ENCODE measurements around the gene ANKFN1. TPM values are rescaled to one million over a fixed set of nuclear protein-coding genes. Genes with fewer than 3 reads are reported as not detected.

Gene ANKFN1
- total RNA-seq, 1 experiment from 2014 or later: not detected

GRCh38 chr17:56121191-56122051, 31.9 kb upstream of the ANKFN1 start:
- H3K4me1 Mint-ChIP-seq: no peaks in the 10 kb centered on the region
- no peak overlapping the region for H3T11ph ChIP-seq (ENCODE audit: low read length)
- no peaks in the 10 kb centered on the region for H3K27me3 ChIP-seq (ENCODE audit: insufficient read depth, low read length)
- DNase-seq: no peak
- WGBS (ENCODE audit: extremely low coverage, insufficient read length, low lambda C conversion rate): no CpG with 5 or more reads among the region's 9 CpGs
- H3K79me2 ChIP-seq (ENCODE audit: insufficient read depth, low read length): no peaks in the 10 kb centered on the region
- H3K27me3 Mint-ChIP-seq (ENCODE audit: low read depth): no peaks in the 10 kb centered on the region
- H3K4me2 ChIP-seq (ENCODE audit: insufficient read depth, insufficient read length, low read length): no peak overlapping the region
- H2BK15ac ChIP-seq (ENCODE audit: low read depth, low read length): no peak overlapping the region
- no peak overlapping the region for H3K9ac ChIP-seq (ENCODE audit: extremely low read depth, insufficient read length, low read length)
- H3K27ac ChIP-seq (ENCODE audit: insufficient read length, low read depth, low read length): no peak overlapping the region
- no peak overlapping the region for H3K23ac ChIP-seq (ENCODE audit: insufficient read length, low read depth, low read length)
- no peak overlapping the region for H2AK5ac ChIP-seq (ENCODE audit: insufficient read length, low read length)
- H3K56ac ChIP-seq (ENCODE audit: insufficient read length, low read depth, low read length): no peak overlapping the region
- no peak overlapping the region for H2AFZ ChIP-seq (ENCODE audit: low read length)
- no peak overlapping the region for H3K27ac Mint-ChIP-seq
- no peak overlapping the region for H2BK5ac ChIP-seq (ENCODE audit: insufficient read length, low read length)
- H3K4me1 ChIP-seq (ENCODE audit: insufficient read depth, low read length): no peaks in the 10 kb centered on the region
- H3K14ac ChIP-seq (ENCODE audit: insufficient read depth, low read length): no peak overlapping the region
- H4K8ac ChIP-seq (replicated peaks; ENCODE audit: insufficient read length, low read depth, low read length): no peak overlapping the region
- H4K91ac ChIP-seq (ENCODE audit: insufficient read length, low read depth, low read length): no peak overlapping the region
- no peak overlapping the region for H2BK20ac ChIP-seq (ENCODE audit: low read depth, low read length, poor library complexity, severe bottlenecking)
- H2BK120ac ChIP-seq (ENCODE audit: low read depth, low read length, poor library complexity, severe bottlenecking): no peak overlapping the region
- no peaks in the 10 kb centered on the region for H3K23me2 ChIP-seq (ENCODE audit: insufficient read length, low read depth, low read length, poor library complexity, severe bottlenecking)
- no peaks in the 10 kb centered on the region for H3K79me1 ChIP-seq (ENCODE audit: insufficient read depth, low read depth, low read length, poor library complexity, severe bottlenecking)
- no peak overlapping the region for H3K4ac ChIP-seq (ENCODE audit: low read depth, low read length)
- no peaks in the 10 kb centered on the region for H3K36me3 Mint-ChIP-seq (ENCODE audit: insufficient read depth in 1 of 3, low read depth in 3 of 3)
- no peak overlapping the region for H2BK12ac ChIP-seq (ENCODE audit: insufficient read length, low read depth, low read length)
- no peak overlapping the region for H4K5ac ChIP-seq (ENCODE audit: insufficient read length, low read depth, low read length)
- peak; percentile 60 for TF ChIP-seq CTCF (conservative IDR thresholded peaks at IDR 0.05)
- no peaks in the 10 kb centered on the region for H3K9me3 Mint-ChIP-seq
- H4K20me1 ChIP-seq (ENCODE audit: control insufficient read depth, insufficient read depth, insufficient read length): no peaks in the 10 kb centered on the region
- no peaks in the 10 kb centered on the region for H3K9me3 ChIP-seq (ENCODE audit: control insufficient read depth, low read depth, low read length)
- H3K4me3 Mint-ChIP-seq: no peak overlapping the region
- H3K18ac ChIP-seq (ENCODE audit: insufficient read length, low read depth, low read length): no peak overlapping the region
